ENCODE data around the gene NETO2. TPM values are rescaled to one million over a fixed set of nuclear protein-coding genes. Genes with fewer than 3 reads are reported as not detected.
A peak's percentile ranks its signal among the peaks of the same experiment; 100 is the strongest.
"Not testable (repeated sequence)": the region's sequence is repeated elsewhere in the genome, so short reads cannot be mapped to it uniquely, and the experiment has no call there.

NETO2 gene
- total RNA-seq, 1 experiment from 2014 or later: 69.8 TPM

DNA sequence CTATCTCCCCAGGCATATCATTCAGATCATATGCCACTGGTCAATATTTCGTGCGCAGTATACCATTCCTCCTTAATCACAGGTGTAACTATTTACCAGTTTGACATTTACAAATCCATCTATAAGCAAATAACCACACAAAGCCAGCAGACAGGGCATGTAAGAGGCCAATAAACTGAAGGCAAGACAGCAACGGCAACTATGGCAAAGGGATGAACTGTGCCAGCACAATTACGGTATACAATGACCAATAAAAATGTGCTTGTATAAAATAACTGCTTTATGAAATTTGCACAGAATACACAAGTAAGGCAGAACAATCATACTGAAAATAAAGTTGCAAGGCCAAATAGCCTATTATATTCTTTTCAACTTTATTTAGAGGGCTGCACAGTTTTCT lies 9.2 kb downstream of the NETO2 start:
- DNase-seq (ENCODE audit: low spot score): no peak

DNA sequence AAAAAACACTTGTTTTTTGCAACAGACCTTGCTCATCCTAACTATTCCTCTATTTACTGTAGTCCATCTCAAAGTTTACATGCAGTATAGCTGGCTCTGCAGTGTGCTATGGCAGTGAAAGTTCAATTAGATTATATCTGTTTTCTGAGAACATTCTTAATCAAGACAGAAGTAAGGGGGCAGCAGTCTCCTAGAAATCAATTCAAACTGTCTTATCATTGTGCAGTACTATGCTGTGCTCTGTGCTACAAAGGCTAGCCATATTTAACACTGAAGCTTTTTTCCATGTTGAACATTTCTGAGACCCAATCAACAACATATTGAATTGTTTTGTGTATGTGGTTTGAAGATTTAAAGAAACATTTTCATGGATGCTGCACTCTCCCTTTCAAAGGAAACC lies 11.4 kb downstream of the NETO2 start:
- DNase-seq (ENCODE audit: low spot score): no peak

DNA sequence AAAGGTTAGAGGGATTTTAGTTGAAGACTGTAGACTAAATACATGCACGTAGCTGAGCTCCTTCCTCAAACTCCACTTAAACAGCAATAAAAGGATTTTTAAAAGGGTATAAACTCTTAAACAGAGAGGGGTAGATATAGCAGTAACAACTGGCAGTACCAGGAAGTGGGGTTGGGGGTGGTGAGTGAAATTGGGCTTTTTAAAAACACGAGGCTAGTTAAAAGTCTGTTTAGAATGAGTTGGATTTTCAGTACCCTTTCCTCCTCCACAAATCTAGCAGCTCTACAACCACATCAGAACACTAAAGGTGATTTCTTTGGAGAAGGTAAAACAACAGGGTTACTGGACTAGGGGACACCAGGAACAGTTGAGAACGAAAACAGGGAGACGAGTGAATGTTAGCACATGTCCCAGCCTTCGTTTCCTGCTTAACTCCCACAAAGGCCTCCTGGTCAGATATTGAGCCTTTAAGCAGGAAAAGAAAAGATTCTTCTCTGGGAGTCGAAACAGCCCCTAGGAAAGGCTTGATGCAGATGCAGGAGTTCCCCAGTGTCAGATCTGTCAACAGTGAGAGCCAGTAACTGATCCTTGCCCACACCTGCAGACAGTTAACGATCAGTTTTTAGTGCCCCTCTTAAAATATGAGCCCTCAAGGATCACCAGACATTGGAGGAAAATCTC lies 13.8 kb downstream of the NETO2 start:
- no peak for DNase-seq (ENCODE audit: low spot score)

DNA sequence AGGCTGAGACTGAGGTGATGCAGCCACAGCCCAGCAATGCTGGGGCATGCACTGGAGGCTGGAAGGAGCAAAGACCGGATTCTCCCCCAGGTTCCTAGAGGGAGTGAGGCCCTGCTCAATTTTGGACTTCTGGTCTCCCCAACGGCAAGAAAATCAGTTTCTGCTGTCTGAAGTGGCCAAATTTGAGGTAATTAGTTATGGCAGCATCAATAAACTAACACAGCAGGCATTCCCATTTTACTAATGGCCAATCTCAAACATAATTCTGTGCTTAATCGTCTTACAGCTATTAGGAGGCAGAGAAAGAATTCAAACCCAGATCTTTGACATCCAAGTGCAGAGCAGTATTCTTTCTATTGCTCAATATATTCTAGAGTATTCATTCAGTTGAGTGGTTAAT lies 16.2 kb downstream of the NETO2 start:
- no peak for DNase-seq (ENCODE audit: low spot score)

DNA sequence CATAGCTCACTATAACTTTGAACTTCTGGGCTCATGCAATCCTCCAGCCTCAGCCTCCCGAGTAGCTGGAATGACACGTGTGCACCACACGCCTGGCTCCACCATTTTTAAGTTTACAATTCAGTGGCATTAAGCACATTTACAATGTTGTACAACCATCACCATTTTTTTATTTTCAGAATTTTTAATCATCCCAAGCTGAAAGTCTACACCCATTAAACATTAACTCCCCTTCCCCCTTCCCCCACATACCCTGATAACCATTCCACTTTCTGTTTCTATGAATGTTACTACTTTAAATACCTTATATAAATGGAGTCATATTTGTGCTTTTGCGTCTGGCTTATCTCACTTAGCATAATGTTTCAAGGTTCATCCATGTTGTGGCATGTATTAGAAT lies 18.0 kb downstream of the NETO2 start:
- DNase-seq (ENCODE audit: low spot score): no peak

DNA sequence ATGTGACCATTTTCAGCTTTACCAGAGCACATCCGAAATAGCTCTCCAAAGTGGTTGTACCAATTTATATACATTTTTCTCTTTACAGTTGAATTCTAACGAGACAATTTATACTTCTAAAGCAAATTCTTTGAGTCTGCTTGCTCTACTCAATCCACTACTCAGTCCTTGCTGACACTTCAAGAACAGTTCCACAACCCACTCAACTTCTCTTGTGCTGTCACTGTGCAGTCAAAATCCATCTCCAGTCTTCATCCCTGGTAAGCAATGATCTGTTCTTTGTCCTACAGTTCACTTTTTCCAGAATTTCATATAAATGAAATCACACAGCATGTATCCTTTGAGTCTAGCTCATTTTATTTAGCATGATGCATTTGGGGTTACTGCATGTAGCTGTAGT lies 30.6 kb downstream of the NETO2 start:
- DNase-seq (ENCODE audit: low spot score): no peak

DNA sequence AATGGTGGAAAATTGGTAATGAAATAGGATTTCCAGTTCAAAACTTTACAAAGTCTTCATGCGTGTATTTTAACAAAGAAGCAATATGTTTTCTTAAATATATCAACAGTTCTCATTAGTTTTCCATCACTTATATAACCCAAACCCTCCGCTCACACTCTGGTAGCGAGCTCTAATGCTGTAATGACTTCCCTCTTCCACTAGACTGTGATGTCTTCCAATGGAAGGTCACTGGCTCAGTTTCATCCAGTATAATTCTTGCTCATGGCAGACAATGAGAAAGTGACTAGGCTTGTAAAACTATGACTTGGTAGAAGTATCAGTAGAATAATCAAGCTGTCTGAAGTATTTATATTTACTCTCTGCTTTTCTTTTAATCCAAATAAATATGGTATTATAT lies 32.8 kb downstream of the NETO2 start:
- peak; percentile 6 for DNase-seq (ENCODE audit: low spot score)

DNA sequence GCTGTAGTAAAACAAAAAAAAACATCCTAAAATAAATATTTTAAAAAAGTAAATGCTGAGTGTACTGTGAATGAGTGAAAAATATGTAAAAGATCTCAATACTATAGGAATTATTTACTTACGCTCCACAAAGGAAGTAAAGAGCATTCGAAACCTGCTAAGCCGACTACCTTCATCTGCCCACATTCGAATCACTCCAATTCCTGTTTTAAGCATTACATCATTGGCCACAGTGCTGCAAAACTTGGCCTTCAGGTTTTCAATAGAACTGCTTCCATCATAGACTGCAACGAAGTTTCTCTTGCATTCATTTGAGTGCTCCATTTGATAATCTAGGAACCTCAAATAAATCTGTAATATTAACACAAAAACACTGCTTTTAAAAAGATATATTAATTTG lies 34.4 kb downstream of the NETO2 start:
- DNase-seq (ENCODE audit: low spot score): no peak

DNA sequence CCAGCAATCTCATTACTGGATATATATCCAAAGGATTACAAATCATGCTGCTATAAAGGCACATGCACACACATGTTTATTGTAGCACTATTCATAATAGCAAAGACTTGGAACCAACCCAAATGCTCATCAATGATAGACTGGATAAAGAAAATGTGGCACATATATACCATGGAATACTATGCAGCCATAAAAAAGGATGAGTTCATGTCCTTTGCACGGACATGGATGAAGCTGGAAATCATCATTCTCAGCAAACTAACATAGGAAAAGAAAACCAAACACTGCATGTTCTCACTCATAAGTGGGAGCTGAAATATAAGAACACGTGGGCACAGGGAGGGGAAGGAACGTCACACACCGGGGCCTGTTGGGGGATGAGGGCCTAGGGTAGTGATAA lies 40.8 kb downstream of the NETO2 start:
- not testable (repeated sequence) for DNase-seq (ENCODE audit: low spot score)

DNA sequence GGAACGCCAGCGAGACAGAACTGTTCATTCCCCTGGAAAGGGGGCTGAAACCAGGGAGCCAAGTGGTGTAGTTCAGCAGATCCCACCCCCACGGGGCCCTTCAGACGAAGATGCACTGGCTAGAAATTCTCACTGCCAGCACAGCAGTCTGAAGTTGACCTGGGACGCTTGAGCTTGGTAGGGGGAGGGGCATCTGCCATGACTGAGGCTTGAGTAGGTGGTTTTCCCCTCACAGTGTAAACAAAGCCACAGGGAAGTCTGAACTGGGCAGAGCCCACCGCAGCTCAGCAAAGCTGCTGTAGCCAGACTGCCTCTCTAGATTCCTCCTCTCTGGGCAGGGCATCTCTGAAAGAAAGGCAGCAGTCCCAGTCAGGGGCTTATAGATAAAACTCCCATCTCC lies 46.6 kb downstream of the NETO2 start:
- DNase-seq (ENCODE audit: low spot score): not testable (repeated sequence)

DNA sequence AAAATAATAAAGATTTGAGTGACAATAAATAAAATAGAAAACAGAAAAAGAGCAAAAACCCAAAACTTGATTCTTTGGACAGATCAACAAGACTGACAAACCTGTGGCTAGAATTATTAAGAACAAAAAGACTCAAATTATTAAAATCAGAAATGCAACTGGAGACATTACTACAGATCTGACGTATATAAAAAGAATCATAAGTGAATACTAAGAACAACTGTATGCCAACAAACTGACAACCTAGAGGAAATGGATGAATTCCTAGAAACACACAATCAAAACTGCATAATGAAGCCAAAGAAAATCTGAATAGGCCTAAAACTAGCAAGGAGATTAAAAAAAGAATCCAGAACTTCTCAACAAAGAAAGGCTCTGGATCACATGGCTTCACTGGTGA lies 47.4 kb downstream of the NETO2 start:
- no peak for DNase-seq (ENCODE audit: low spot score)

DNA sequence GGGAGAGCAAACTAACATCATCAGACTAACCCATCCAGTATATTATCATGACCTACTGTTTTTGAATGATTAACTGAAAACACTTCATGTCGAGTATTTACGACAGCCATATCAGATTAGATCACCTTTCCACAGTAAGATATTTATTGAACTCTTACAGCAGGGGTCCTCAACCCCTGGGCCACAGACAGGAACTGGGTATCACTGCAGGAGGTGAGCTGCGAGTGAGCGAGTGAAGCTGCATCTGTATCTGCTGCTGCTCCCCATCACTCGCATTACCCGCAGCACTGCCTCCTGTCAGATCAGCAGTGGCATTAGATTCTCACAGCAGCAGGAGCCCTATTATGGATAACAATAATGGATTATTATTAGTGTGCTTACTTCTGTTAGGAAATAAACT lies 59.5 kb downstream of the NETO2 start:
- DNase-seq (ENCODE audit: low spot score): no peak

DNA sequence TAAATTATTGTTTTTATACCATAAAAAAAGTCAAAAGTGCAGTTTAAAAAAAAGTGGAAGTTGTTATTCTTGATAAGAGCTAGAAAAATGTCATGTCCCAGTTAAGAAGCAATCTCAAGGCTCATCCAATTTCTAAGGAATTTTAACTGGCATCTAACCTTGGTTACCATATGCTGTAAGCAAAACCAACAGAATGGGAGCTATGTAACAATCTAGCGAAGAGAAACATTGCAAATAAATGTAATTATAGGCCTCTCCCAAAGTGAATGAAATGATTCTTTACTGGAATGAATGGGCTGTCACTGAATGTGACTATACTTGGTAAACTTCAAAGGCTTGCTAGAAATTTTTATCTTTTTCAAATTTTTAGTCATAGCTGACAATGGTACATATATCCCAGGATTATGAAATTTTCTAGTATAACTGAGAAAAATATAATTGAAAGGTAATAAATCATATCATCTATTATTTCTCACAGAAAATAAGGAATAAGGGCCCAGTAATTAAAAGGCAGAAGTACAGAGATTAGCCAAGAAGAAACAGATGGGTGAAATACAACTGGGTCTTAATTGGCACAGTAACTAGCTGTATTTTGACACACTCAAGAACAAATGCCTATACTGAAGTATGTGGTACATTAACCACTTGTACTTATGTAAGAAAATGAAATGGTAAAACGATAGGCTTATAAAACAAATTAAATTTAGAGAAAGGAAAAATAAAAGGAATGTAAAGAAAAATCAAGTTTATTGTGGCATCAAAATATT lies 61.5 kb downstream of the NETO2 start:
- DNase-seq (ENCODE audit: low spot score): no peak

DNA sequence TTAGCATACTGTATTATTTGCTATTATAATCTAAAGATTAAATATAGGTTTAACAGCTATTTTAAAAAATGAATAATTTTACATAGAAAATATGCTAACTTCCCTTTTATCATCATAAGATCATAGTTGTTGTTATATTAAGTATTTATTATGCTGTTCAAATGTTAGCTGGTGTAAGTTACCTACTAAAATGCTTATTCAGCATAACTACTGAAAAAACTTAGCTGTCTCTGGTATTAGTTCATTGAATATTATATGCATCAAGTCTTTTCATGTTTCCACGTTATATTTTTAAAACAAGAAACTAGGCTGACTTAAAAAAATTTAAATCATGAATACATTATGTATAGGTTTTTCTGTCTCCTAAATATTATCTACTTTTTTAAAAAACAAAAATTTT lies 62.6 kb downstream of the NETO2 start:
- no peak for DNase-seq (ENCODE audit: low spot score)

DNA sequence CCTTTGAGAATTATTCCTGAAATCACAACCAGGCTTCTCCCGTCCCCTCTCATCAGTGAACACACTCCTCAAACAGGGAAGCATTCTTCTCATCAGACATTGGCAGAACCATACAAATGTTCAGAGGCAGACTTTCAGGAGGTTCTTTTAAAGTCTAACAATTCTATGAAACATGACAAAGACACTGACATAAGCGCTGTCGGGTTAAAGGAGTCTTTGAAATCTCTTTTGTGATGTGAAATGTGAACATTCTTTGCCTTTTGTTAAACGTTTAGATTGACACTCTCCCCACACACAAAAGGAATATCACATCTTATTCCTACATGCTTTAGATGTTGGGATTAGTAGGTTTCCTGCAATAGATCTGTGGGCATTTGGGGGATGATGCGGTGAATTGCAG lies 63.9 kb downstream of the NETO2 start:
- no peak for DNase-seq (ENCODE audit: low spot score)

DNA sequence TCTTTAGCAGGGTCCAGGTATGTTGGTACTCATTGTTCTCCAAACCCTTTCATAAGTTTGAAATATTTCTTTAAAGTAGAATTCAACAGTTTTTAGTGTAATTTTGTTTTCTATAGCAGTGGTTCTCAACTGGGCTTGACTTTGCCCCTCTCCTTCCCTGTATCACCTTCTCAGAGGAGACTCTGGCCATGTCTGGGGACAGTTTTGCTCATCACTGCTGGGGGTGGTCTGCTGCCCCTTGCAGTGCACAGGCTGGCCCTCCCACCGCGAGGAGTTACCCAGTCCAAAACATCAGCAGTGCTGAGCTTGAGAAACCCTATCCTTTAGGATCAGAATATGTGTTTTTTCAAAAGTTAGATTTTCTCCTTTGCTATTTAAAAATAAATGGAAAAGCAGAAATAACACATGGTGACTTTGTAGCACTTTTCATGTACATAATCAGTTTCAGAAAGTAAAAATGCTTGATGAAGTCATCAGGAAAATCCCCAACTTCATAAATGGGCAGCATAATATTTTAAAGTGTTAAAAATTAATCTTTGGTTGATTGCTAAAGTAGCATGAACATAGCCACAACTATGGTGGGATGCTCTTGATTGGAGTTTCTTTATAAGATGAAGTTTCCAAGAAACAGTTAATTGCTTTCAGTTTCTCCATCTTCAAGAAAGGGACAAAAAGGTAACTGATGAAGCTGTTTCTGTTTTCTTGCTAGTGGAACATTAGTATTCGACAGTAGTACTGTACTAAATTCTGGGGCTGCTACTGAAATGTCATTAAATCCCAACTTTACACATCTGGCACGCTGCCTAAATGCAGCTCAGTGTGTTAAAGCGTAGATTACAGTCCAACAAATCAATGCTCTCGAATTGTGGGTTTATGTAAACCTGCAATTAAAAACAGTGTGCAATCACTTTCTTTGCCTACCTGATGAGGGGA lies 70.3 kb downstream of the NETO2 start:
- no peak for DNase-seq (ENCODE audit: low spot score)

DNA sequence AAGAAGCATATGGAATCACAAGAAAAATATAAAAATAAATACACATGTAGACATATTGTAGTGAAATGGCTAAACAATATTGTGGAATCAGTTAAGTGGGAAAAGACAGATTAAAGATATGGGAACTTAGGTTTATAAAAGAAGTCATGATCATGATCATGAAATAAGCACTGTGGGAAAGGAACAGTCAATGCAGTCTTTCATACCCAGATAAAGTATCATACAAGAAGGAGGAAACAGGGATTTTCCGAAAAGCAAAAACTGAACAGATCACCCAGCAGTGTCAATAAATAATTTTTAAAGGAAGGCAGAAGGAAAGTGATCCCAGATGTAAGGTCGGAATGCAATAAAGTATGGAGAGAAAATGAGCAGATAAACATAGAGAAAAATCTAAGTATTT lies 71.6 kb downstream of the NETO2 start:
- DNase-seq (ENCODE audit: low spot score): no peak

DNA sequence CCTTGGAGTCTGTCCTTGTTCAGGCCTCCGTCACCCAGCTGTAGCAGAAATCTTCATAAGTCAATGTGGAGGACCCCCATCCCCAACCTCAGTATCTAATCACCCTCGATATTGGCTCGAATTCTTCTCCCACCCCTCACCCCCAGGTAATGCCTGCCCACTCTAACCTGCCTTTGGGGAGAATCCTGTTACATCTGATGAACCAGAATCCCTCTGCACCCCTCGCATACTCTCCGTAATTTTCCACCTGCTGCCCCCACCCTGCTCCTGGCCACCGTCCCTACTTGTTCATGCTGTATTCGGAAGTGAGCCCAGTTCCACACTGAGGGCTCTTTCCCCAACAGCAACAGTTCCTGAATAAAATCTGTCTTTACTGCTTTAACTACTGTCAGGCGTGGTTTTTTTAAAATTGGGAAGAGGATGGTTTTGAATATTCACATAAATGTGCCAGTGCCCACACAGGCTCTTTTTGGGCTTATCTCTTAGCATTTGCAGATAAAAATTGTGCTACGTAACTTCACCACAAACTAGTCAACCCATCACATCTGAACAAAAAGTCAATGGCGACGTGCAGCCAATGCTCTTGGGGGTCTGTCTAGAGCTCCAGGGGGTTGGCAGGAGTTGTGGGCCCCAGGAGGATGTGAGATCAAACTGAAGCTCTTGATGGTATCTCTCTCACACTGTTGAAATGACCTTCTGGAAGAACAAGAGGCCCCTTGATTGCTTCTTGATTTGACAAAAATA lies 73.7 kb downstream of the NETO2 start:
- no peak for DNase-seq (ENCODE audit: low spot score)

DNA sequence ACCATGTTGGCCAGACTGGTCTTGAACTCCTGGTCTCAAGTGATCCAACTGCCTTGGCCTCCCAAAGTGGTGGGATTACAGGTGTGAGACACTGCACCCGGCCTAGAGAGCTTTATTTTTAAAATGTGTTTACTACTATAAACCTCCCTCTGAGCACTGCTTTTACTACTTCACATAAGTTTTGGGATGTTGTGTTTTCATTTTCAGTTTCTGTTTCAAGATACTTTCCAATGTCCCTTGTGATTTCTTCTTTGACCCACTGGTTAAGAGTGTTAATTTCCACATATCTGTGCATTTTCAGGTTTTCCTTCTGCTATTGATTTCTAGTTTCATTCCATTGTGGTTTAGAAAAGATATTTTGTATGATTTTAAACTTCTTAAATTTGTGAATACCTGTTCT lies 74.4 kb downstream of the NETO2 start:
- DNase-seq (ENCODE audit: low spot score): no peak

DNA sequence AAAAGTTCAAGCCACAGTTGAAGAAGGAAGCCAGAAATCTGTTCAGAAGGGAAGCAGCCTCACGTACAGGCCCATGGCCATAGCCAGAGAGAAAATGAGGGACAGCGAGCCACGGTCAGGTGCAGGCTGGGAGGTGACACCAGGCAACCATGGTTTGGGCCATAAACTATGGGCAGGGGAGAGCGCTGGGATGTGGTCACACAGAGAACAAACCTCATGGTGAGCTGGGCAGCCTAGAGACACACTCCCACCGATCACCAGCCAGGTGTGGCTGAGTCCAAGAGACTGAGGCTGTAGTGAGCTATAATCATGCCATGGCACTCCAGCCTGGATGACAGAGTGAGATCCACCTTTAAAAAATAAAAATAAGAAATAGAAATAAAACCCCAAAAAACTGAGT lies 76.5 kb downstream of the NETO2 start:
- no peak for DNase-seq (ENCODE audit: low spot score)

DNA sequence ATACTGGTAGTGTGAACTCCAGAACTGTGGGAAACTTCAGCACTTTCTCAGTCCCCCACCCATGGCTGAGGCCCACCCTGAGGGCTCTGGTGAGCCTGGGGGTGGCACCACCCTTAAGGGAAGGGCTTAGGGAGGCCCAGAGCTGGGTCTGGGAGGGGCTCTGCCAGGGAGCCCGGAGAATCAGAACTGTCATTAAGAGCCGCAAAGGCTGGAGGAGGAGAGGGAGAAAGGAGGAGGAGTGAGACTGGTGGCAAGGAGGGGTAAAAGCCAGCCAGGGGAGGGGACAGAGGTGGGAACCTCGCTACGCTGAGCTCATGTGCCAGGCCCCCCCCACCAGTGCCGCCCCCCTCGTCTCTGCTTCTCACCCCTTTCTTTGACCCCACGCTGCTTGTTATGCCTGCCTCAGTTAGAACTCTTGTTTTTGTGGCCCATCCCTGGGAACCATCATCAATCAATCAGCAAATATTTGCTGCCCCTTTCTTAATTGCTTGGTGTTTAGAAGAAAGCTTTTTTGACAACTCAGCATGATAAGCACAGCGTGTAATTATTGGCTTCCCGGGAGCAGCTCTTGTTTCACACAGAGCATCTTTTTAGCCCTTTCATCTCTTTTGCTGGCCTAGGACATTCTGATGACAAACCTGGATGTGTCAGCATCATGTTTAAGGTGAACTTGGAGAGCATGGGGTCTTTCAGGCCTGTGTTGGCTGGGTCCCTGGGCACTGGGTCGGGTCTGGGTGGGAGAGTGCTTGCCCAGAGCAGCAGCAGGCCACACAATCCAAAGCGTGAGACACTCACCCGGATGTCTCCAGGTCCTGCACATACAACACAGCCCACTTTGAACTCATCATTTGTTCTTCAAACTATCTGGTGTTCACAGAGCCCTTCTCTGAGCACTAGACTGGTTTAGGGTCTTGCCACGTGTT lies 77.7 kb downstream of the NETO2 start:
- no peak for DNase-seq (ENCODE audit: low spot score)

Data from H4 (cell line).